ENCODE data around the gene LIN9. TPM values are rescaled to one million over a fixed set of nuclear protein-coding genes. Genes with fewer than 3 reads are reported as not detected.
"Not testable (repeated sequence)": the region's sequence is repeated elsewhere in the genome, so short reads cannot be mapped to it uniquely, and the experiment has no call there.

The LIN9 gene
- total RNA-seq, 6 donors from 2014 or later = 1.00 to 6.2 (median 3.7) TPM

DNA sequence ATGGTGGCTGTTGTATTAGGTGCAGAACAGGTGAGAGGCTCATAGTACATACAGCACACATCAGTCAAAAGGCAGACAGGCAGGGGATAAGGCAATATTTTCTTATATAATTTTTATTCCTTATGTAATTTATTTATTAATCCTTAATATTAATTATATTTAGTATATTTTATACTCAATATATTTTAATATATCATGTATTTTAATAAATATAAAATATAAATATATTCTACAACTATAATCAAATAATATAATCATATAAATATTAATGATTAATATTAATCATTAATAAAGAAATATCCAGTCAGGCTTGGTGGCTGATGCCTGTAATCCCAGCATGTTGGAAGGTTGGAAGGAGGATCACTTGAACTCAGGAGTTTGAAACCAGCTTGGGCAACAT, 104.8 kb downstream of the LIN9 start:
- no peaks in the 10 kb centered on the region for H3K4me1 ChIP-seq
- no peak overlapping the region for H3K4me3 ChIP-seq
- no peak for DNase-seq
- no peak for TF ChIP-seq POLR2A (IDR thresholded peaks at IDR 0.05)
- no peak for TF ChIP-seq EP300 (IDR thresholded peaks at IDR 0.05)
- TF ChIP-seq POLR2AphosphoS5 (IDR thresholded peaks at IDR 0.05) = no peak
- TF ChIP-seq, protein P1, sequence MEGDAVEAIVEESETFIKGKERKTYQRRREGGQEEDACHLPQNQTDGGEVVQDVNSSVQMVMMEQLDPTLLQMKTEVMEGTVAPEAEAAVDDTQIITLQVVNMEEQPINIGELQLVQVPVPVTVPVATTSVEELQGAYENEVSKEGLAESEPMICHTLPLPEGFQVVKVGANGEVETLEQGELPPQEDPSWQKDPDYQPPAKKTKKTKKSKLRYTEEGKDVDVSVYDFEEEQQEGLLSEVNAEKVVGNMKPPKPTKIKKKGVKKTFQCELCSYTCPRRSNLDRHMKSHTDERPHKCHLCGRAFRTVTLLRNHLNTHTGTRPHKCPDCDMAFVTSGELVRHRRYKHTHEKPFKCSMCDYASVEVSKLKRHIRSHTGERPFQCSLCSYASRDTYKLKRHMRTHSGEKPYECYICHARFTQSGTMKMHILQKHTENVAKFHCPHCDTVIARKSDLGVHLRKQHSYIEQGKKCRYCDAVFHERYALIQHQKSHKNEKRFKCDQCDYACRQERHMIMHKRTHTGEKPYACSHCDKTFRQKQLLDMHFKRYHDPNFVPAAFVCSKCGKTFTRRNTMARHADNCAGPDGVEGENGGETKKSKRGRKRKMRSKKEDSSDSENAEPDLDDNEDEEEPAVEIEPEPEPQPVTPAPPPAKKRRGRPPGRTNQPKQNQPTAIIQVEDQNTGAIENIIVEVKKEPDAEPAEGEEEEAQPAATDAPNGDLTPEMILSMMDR (IDR thresholded peaks at IDR 0.05) = no peak
- H3K27ac ChIP-seq = no peak overlapping the region
- no peaks in the 10 kb centered on the region for H3K27me3 ChIP-seq
- no peak for ATAC-seq (ENCODE audit: low FRiP score in 2 of 2)
- no peaks in the 10 kb centered on the region for H3K36me3 ChIP-seq
- H3K9me3 ChIP-seq = no peaks in the 10 kb centered on the region

DNA sequence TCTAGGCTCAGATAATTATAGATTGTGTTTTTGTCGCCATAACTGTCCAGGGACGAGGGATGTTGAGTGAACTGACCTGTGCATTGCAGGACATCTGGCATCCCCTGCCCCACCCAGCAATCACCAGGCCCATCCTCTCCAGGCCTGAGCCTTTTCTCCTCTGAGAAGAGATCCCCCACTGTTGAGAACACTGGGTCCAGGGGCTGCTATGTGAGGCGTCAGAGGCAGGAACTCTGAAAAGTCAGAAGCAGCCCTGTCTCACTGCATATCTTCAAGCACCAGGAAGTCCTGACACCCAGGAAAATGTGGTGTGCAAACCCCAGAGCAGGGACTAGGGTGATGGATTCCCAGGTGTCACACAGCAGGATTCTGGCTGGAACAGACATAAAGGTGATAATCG, 105.3 kb downstream of the LIN9 start:
- Histone ChIP-seq H3K27me3 (no peaks in the 10 kb centered on the region), H3K9me3 (no peaks in the 10 kb centered on the region), H3K4me3 (no peak overlapping the region), H3K36me3 (no peaks in the 10 kb centered on the region), H3K27ac (no peak overlapping the region), H3K4me1 (no peaks in the 10 kb centered on the region)
- DNase-seq (no peak), ATAC-seq (ENCODE audit: low FRiP score in 2 of 2) (no peak)
- TF ChIP-seq POLR2A (IDR thresholded peaks at IDR 0.05) = no peak
- TF ChIP-seq, protein P1 (IDR thresholded peaks at IDR 0.05) = no peak
- WGBS, 2 donors = 83 to 90% methylated on average over 4 of the region's 4 CpGs

DNA sequence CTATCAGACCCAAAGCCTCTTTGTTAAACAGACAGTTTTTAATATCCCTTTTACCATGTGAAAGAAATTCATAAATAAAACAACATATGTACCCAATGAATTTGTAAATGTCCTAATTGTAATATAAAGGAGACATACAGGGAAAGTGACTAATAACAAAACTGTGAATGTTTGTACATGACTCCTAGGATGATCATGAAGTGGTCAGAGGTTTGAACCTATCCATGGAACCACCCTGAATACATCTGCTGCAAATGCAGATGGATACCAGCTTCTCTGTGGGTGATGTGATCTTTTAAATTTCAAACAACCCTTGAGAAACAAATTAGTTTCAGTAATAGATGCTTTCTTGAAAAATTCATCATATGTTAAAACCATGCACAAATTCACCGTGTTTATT, 105.7 kb downstream of the LIN9 start:
- Histone ChIP-seq H3K27ac (no peak overlapping the region), H3K27me3 (no peaks in the 10 kb centered on the region), H3K9me3 (no peaks in the 10 kb centered on the region), H3K4me3 (no peak overlapping the region), H3K36me3 (no peaks in the 10 kb centered on the region), H3K4me1 (no peaks in the 10 kb centered on the region)
- DNase-seq (no peak), ATAC-seq (ENCODE audit: low FRiP score in 2 of 2) (no peak)
- 88% methylated on average over 1 of the region's 1 CpG for WGBS, 2 donors
- TF ChIP-seq POLR2AphosphoS5 (IDR thresholded peaks at IDR 0.05) (no peak), POLR2A (IDR thresholded peaks at IDR 0.05) (no peak), EP300 (IDR thresholded peaks at IDR 0.05) (no peak)
- TF ChIP-seq, protein P1 (IDR thresholded peaks at IDR 0.05) = no peak

DNA sequence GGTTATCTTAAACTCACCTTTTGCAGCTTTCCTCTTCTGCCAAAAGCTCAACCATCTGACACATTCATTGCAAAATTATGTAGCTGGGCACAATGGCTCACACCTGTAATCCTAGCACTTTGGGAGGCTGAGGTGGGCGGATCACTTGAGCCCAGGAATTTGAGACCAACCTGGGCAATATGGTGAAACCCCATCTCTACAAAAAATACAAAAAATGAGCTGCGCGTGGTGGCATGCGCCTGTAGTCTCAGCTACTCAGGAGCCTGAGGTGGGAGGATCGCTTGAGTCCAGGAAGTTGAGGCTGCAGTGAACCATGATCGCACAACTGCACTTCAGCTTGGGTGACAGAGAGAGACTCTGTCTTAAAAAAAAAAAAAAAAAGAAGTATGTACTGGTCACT, 106.3 kb downstream of the LIN9 start:
- not testable (repeated sequence) for ATAC-seq (ENCODE audit: low FRiP score in 2 of 2); H3K36me3 ChIP-seq; H3K27ac ChIP-seq; H3K9me3 ChIP-seq; H3K4me3 ChIP-seq; H3K4me1 ChIP-seq; H3K27me3 ChIP-seq; DNase-seq
- WGBS, 2 donors = 88 to 90% methylated on average over 6 of the region's 6 CpGs

DNA sequence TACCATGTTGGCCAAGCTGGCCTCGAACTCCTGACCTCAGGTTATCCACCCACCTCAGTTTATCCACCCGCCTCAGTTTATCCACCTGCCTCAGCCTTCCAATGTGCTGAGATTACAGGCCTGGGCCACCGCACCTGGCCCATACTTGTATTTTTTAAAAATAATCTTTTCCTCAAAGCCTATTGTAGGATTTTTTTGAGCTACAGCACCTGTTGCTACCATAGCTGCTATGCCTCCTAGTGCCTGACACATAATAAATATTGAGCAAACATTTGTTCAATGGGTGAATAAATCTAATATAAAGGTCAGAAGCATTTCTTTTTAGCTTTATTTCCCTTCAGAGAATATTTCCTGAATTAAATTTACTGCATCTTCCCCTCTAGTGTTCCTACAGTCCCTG, 106.7 kb downstream of the LIN9 start:
- TF ChIP-seq EP300 (IDR thresholded peaks at IDR 0.05) (no peak), POLR2AphosphoS5 (IDR thresholded peaks at IDR 0.05) (no peak), POLR2A (IDR thresholded peaks at IDR 0.05) (no peak)
- TF ChIP-seq, protein P1 (IDR thresholded peaks at IDR 0.05) = no peak
- no peaks in the 10 kb centered on the region for H3K27me3 ChIP-seq
- H3K4me1 ChIP-seq = no peaks in the 10 kb centered on the region
- 88 to 94% methylated on average over 3 of the region's 3 CpGs for WGBS, 2 donors
- DNase-seq = no peak
- ATAC-seq (ENCODE audit: low FRiP score in 2 of 2) = no peak
- no peak overlapping the region for H3K4me3 ChIP-seq
- no peaks in the 10 kb centered on the region for H3K36me3 ChIP-seq
- H3K27ac ChIP-seq = no peak overlapping the region
- H3K9me3 ChIP-seq = no peaks in the 10 kb centered on the region

Data from upper lobe of left lung (tissue), 6 donors.